IMR-90 (cell line): ENCODE results near the gene PDZK1. TPM values are rescaled to one million over a fixed set of nuclear protein-coding genes. Genes with fewer than 3 reads are reported as not detected.

Source experiments
- ATAC-seq: fragments of 200-7000 bp; cut with Tn5 transposase; 2 replicates; pipeline ENCODE4 v1.9.1; 2020; ENCODE audit warnings: low read depth, mild to moderate bottlenecking, moderate library complexity
- BruUV-seq: library from RNA; stranded (reverse); fragments of 400-500 nt; replicated peaks from 2 replicates; lab custom pipeline; 2021; lab: Mats Ljungman, UMichigan
- CTCF ChIA-PET: fragments of 300-600 bp; formaldehyde crosslinking; extraction: SDS; loops from one replicate; lab custom pipeline; 2021; ENCODE audit warnings: antibody characterized with exemption; lab: Yijun Ruan, JAX
- POLR2A ChIA-PET: fragments of 300-600 bp; sonication (Branson Sonifier 250); formaldehyde crosslinking; loops from one replicate; lab custom pipeline; 2022; ENCODE audit warnings: antibody characterized with exemption; ENCODE audit not compliant: unreplicated experiment; lab: Charles Lee
- DNase-seq: peaks from one replicate; pipeline ENCODE4 v3.0.0; 2013
- H2AFZ ChIP-seq: replicated peaks from 2 replicates; pipeline ENCODE3; 2013; ENCODE audit warnings: low read length, mild to moderate bottlenecking; ENCODE audit not compliant: poor library complexity
- H2AK5ac ChIP-seq: 2 replicates; pipeline ENCODE4 v1.6.1; 2013; ENCODE audit warnings: low read depth, low read length, inconsistent platforms
- H2AK9ac ChIP-seq: replicated peaks from 2 replicates; pipeline ENCODE3; 2013; ENCODE audit warnings: mild to moderate bottlenecking, low read depth, low read length, moderate library complexity; ENCODE audit not compliant: poor library complexity
- H2BK120ac ChIP-seq: 2 replicates; pipeline ENCODE4 v1.6.1; 2013; ENCODE audit warnings: low read depth, low read length, inconsistent platforms
- H2BK15ac ChIP-seq: 3 replicates; pipeline ENCODE4 v1.6.1; 2013; ENCODE audit warnings: low read depth, low read length, inconsistent platforms
- H2BK20ac ChIP-seq: 2 replicates; pipeline ENCODE4 v1.6.1; 2013; ENCODE audit warnings: low read depth, mild to moderate bottlenecking, inconsistent platforms, low read length, moderate library complexity
- H2BK5ac ChIP-seq: 2 replicates; pipeline ENCODE4 v1.6.1; 2013; ENCODE audit warnings: mild to moderate bottlenecking, low read depth, low read length, inconsistent platforms; ENCODE audit not compliant: poor library complexity, severe bottlenecking
- H3K14ac ChIP-seq: replicated peaks from 2 replicates; pipeline ENCODE4 v1.6.1; 2013; ENCODE audit warnings: low read depth, low read length, inconsistent platforms
- H3K18ac ChIP-seq: 2 replicates; pipeline ENCODE4 v1.6.1; 2013; ENCODE audit warnings: low read depth, low read length, control low read depth
- H3K23ac ChIP-seq: 2 replicates; pipeline ENCODE4 v1.6.1; 2013; ENCODE audit warnings: low read depth, low read length, inconsistent platforms
- H3K27ac ChIP-seq: 2 replicates; pipeline ENCODE4 v1.5.1; 2013; ENCODE audit warnings: mild to moderate bottlenecking, control low read depth, low read length; ENCODE audit not compliant: insufficient read depth
- H3K27me3 ChIP-seq: 2 replicates; pipeline ENCODE4 v1.6.1; 2013; ENCODE audit warnings: low read length; ENCODE audit not compliant: control insufficient read depth, insufficient read depth
- H3K36me3 ChIP-seq: 2 replicates; pipeline ENCODE4 v1.6.1; 2013; ENCODE audit warnings: low read length, mixed read lengths; ENCODE audit not compliant: control insufficient read depth, insufficient read depth
- H3K4ac ChIP-seq: 2 replicates; pipeline ENCODE4 v1.6.1; 2013; ENCODE audit warnings: low read depth, low read length, inconsistent platforms
- H3K4me1 ChIP-seq: 2 replicates; pipeline ENCODE4 v1.6.1; 2013; ENCODE audit warnings: low read length, mixed read lengths; ENCODE audit not compliant: control insufficient read depth, insufficient read depth
- H3K4me2 ChIP-seq: 2 replicates; pipeline ENCODE4 v1.6.1; 2013; ENCODE audit warnings: low read depth, mild to moderate bottlenecking, control low read depth, low read length, moderate library complexity
- H3K4me3 ChIP-seq: 2 replicates; pipeline ENCODE4 v1.5.1; 2013; ENCODE audit warnings: low read depth, mild to moderate bottlenecking, control low read depth, low read length, moderate library complexity; ENCODE audit not compliant: insufficient read depth
- H3K56ac ChIP-seq: 2 replicates; pipeline ENCODE4 v1.6.1; 2013; ENCODE audit warnings: low read length, inconsistent platforms; ENCODE audit not compliant: insufficient read depth; ENCODE audit errors: extremely low read depth
- H3K79me1 ChIP-seq, 2 experiments: 2 replicates each; pipeline ENCODE4 v1.6.1; 2013; ENCODE audit warnings: low read length in 2 of 2, inconsistent platforms in 1 of 2, low read depth in 1 of 2
- H3K9ac ChIP-seq: 2 replicates; pipeline ENCODE4 v1.6.1; 2013; ENCODE audit warnings: low read depth, low read length, control low read depth
- H3K9me1 ChIP-seq: 2 replicates; pipeline ENCODE4 v1.6.1; 2013; ENCODE audit warnings: low read length, inconsistent platforms; ENCODE audit not compliant: insufficient read depth
- H3K9me3 ChIP-seq: 2 replicates; pipeline ENCODE4 v1.6.1; 2013; ENCODE audit warnings: low read length; ENCODE audit not compliant: control insufficient read depth, insufficient read depth
- H4K20me1 ChIP-seq: 2 replicates; pipeline ENCODE4 v1.6.1; 2013; ENCODE audit warnings: low read length, inconsistent platforms; ENCODE audit not compliant: insufficient read depth
- H4K5ac ChIP-seq: 2 replicates; pipeline ENCODE4 v1.6.1; 2013; ENCODE audit warnings: mild to moderate bottlenecking, low read depth, low read length, control low read depth
- H4K8ac ChIP-seq, 2 experiments: 2 replicates each; pipeline ENCODE4 v1.6.1; 2013; ENCODE audit warnings: low read depth in 2 of 2, low read length in 2 of 2, control low read depth in 1 of 2, inconsistent platforms in 1 of 2
- H4K91ac ChIP-seq: 2 replicates; pipeline ENCODE4 v1.6.1; 2013; ENCODE audit warnings: low read depth, low read length, inconsistent platforms; ENCODE audit not compliant: insufficient read depth
- CEBPB ChIP-seq: IDR thresholded peaks from 2 replicates; pipeline ENCODE4 v1.6.1; 2012; ENCODE audit warnings: low read depth, low read length, improper control_type of control experiment
- CHD1 ChIP-seq: IDR thresholded peaks from 2 replicates; pipeline ENCODE4 v1.6.1; 2012; ENCODE audit warnings: low read depth, low read length, improper control_type of control experiment
- CTCF ChIP-seq: conservative IDR thresholded peaks from 2 replicates; pipeline ENCODE4 v1.5.1; 2012; ENCODE audit warnings: mild to moderate bottlenecking, low read depth, low read length, improper control_type of control experiment
- FOS ChIP-seq: fragments of 150-350 bp; IDR thresholded peaks from 2 replicates; pipeline ENCODE4 v1.6.1; 2016; ENCODE audit warnings: low read depth, low read length
- MAFK ChIP-seq: IDR thresholded peaks from 2 replicates; pipeline ENCODE4 v1.6.1; 2012; ENCODE audit warnings: low read depth, low read length, improper control_type of control experiment
- MAZ ChIP-seq: IDR thresholded peaks from 2 replicates; pipeline ENCODE4 v1.6.1; 2012; ENCODE audit warnings: low read depth, mild to moderate bottlenecking, low read length, improper control_type of control experiment, moderate library complexity, borderline replicate concordance
- MXI1 ChIP-seq: IDR thresholded peaks from 2 replicates; pipeline ENCODE4 v1.6.1; 2012; ENCODE audit warnings: low read depth, mild to moderate bottlenecking, low read length, moderate library complexity, borderline replicate concordance
- NFE2L2 ChIP-seq: fragments of 150-350 bp; IDR thresholded peaks from 2 replicates; pipeline ENCODE4 v1.6.1; 2016; ENCODE audit warnings: low read depth, mild to moderate bottlenecking, low read length
- POLR2A ChIP-seq: IDR thresholded peaks from 2 replicates; pipeline ENCODE4 v1.6.1; 2012; ENCODE audit warnings: mild to moderate bottlenecking, low read depth, low read length
- RAD21 ChIP-seq: IDR thresholded peaks from 2 replicates; pipeline ENCODE4 v1.6.1; 2012; ENCODE audit warnings: low read length, improper control_type of control experiment
- RCOR1 ChIP-seq: IDR thresholded peaks from 2 replicates; pipeline ENCODE4 v1.6.1; 2012; ENCODE audit warnings: mild to moderate bottlenecking, low read length, improper control_type of control experiment; ENCODE audit not compliant: insufficient replicate concordance
- RFX5 ChIP-seq: IDR thresholded peaks from 2 replicates; pipeline ENCODE4 v1.8.0; 2012; ENCODE audit warnings: low read depth, mild to moderate bottlenecking, low read length, moderate library complexity
- SMC3 ChIP-seq: fragments of 150-350 bp; IDR thresholded peaks from 2 replicates; pipeline ENCODE4 v1.6.1; 2016; ENCODE audit warnings: low read depth, mild to moderate bottlenecking, antibody characterized with exemption, low read length, moderate library complexity
- USF2 ChIP-seq: fragments of 150-350 bp; IDR thresholded peaks from 2 replicates; pipeline ENCODE4 v1.6.1; 2017; ENCODE audit warnings: mild to moderate bottlenecking, antibody characterized with exemption, low read length, low read depth
- WGBS, 2 experiments: methylation state at CpG; one replicate each; pipeline versions ENCODE4 v1.1.5 to v1.1.7; 2013; ENCODE audit warnings: missing lambda C conversion rate in 2 of 2; ENCODE audit not compliant: insufficient read length in 1 of 2; ENCODE audit errors: extremely low coverage in 2 of 2; 5-methylcytosine and 5-hydroxymethylcytosine counted together
- dilution Hi-C: fragments of 300-500 bp; cut with HindIII; formaldehyde crosslinking; loops from one replicate; pipeline ENCODE4 v1.14.3; 2018; ENCODE audit warnings: low sequenced_read_pairs; ENCODE audit not compliant: unreplicated experiment
- in situ Hi-C: fragments of 300-500 bp; cut with MboI; formaldehyde crosslinking; loops from 3 replicates; pipeline ENCODE4 v1.14.3; 2019; ENCODE audit warnings: low sequenced_read_pairs, inconsistent platforms, mixed read lengths
- intact Hi-C: fragments of 100-400 bp; cut with micrococcal nuclease; formaldehyde crosslinking; loops from 2 replicates; pipeline ENCODE4 v1.10.0; 2022
- polyA plus RNA-seq, 3 experiments: library from polyadenylated mRNA; depleted of rRNA; stranded (reverse); fragments of >200 nt; gene quantifications; 2 replicates each; pipeline ENCODE4 v1.2.3, GENCODE V29; 2012; ENCODE audit warnings: low replicate concordance in 1 of 3
- total RNA-seq: library from RNA; depleted of rRNA; stranded (reverse); fragments of >200 nt; gene quantifications from 2 replicates; pipeline ENCODE4 v1.2.3, GENCODE V29; 2012

The PDZK1 gene
- total and polyA plus RNA-seq, 2 of the 4 experiments (the other 2 are of a cell fraction), result 1.4 to 2.1 TPM

GRCh38 chr1:145689922-145690321 is 17.2 kb downstream of the PDZK1 start:
- no peak overlapping the region; the same call in 2 of the 3 replicates for H2BK15ac ChIP-seq
- H3K27me3 ChIP-seq, result no peaks in the 10 kb centered on the region
- H3K4me1 ChIP-seq, result peaks cover 10% of the 10 kb centered on the region; the same call in 1 of the 2 replicates
- H4K5ac ChIP-seq, result no peak overlapping the region
- no peak overlapping the region for H3K4me2 ChIP-seq
- no peaks in the 10 kb centered on the region for H3K9me3 ChIP-seq
- H3K4me3 ChIP-seq, result no peak overlapping the region
- intact Hi-C loops, result no loop called here
- ATAC-seq, result no peak
- no peak for DNase-seq
- H3K79me1 ChIP-seq, result 0 out of 4 replicates have a peak, but pooled peaks cover 0 to 3% of the 10 kb centered on the region in 2 experiments
- dilution Hi-C loops, result no loop called here
- ChIA-PET POLR2A (no interaction called here), CTCF (no interaction called here)
- no peak overlapping the region for H3K9ac ChIP-seq
- peaks cover 7% of the 10 kb centered on the region for H3K9me1 ChIP-seq
- H2BK120ac ChIP-seq, result peak overlapping the region; percentile 12; the same call in 1 of the 2 replicates
- H2AFZ ChIP-seq, result no peak overlapping the region
- 0 out of 2 replicates have a peak overlapping the region, but pooled peaks have one; percentile 11 for H2AK5ac ChIP-seq
- in situ Hi-C loops, result no loop called here
- no peak overlapping the region for H3K27ac ChIP-seq
- no peaks in the 10 kb centered on the region for H3K36me3 ChIP-seq
- H3K4ac ChIP-seq, result peak overlapping the region; percentile 29; the same call in 1 of the 2 replicates
- TF ChIP-seq FOS, result no peak
- no peak for TF ChIP-seq USF2
- no peak for TF ChIP-seq CTCF
- no peak for TF ChIP-seq MAZ
- TF ChIP-seq NFE2L2, result no peak
- no peak for TF ChIP-seq POLR2A
- TF ChIP-seq RAD21, result no peak
- TF ChIP-seq CEBPB, result no peak
- no peak for TF ChIP-seq CHD1
- TF ChIP-seq MXI1, result no peak
- TF ChIP-seq RCOR1, result no peak
- TF ChIP-seq RFX5, result no peak
- TF ChIP-seq SMC3, result no peak
- TF ChIP-seq MAFK, result no peak
- no TSS peak for BruUV-seq
- no peak overlapping the region for H3K23ac ChIP-seq
- H3K18ac ChIP-seq, result no peak overlapping the region
- H4K8ac ChIP-seq, result no peak overlapping the region
- no peaks in the 10 kb centered on the region for H4K20me1 ChIP-seq
- no peak overlapping the region for H3K14ac ChIP-seq
- WGBS, 2 experiments, result 100% methylated on average over 2 of the region's 6 CpGs; no CpG with 5 or more reads in 1 of the 2 experiments
- H2BK5ac ChIP-seq, result no peak overlapping the region
- no peak overlapping the region for H4K91ac ChIP-seq
- no peak overlapping the region for H2BK20ac ChIP-seq
- no peak overlapping the region for H2AK9ac ChIP-seq
- no peak overlapping the region for H3K56ac ChIP-seq
